HepG2 (cell line): ENCODE measurements around the gene GIPC1. TPM values are rescaled to one million over a fixed set of nuclear protein-coding genes. Genes with fewer than 3 reads are reported as not detected.
A peak's percentile ranks its signal among the peaks of the same experiment; 100 is the strongest.

ENCODE experiments used
- BRD4 ChIP-seq: sonication (generic); formaldehyde crosslinking; IDR thresholded peaks from 2 replicates; pipeline ENCODE4 v1.4.0; 2020; ENCODE audit warnings: missing genetic modification reagents
- CHD4 ChIP-seq: fragments of 200-600 bp; sonication (generic); IDR thresholded peaks from 2 replicates; pipeline ENCODE4 v1.7.0; 2017; ENCODE audit warnings: mild to moderate bottlenecking, low read length, borderline replicate concordance
- ELK4 ChIP-seq: sonication (generic); formaldehyde crosslinking; IDR thresholded peaks from 2 replicates; pipeline ENCODE4 v1.9.0; 2021; ENCODE audit warnings: missing genetic modification reagents, borderline replicate concordance
- FOSL1 ChIP-seq: sonication (generic); formaldehyde crosslinking; IDR thresholded peaks from 2 replicates; pipeline ENCODE4 v1.9.0; 2021; ENCODE audit warnings: missing genetic modification reagents, borderline replicate concordance
- GZF1 ChIP-seq: sonication (generic); formaldehyde crosslinking; IDR thresholded peaks from 2 replicates; pipeline ENCODE4 v1.5.1; 2020; ENCODE audit warnings: mild to moderate bottlenecking, missing genetic modification reagents
- JUND ChIP-seq: sonication (generic); formaldehyde crosslinking; IDR thresholded peaks from 2 replicates; pipeline ENCODE4 v1.8.0; 2022; ENCODE audit warnings: mild to moderate bottlenecking, missing genetic modification reagents
- LBX2 ChIP-seq: sonication (generic); formaldehyde crosslinking; IDR thresholded peaks from 2 replicates; pipeline ENCODE4 v1.5.0; 2020; ENCODE audit warnings: missing genetic modification reagents, mild to moderate bottlenecking, borderline replicate concordance
- NFATC3 ChIP-seq: sonication (generic); formaldehyde crosslinking; IDR thresholded peaks from 2 replicates; pipeline ENCODE4 v1.5.1; 2020; ENCODE audit warnings: mild to moderate bottlenecking, missing genetic modification reagents
- POLR2A ChIP-seq, 2 experiments: IDR thresholded peaks; 2 replicates each; pipeline ENCODE4 v1.6.1; 2011; ENCODE audit warnings: low read depth in 2 of 2, low read length in 2 of 2, mild to moderate bottlenecking in 1 of 2, moderate library complexity in 1 of 2; ENCODE audit not compliant: insufficient read depth in 1 of 2
- RERE ChIP-seq: IDR thresholded peaks from 2 replicates; pipeline ENCODE4 v1.6.1; 2016; ENCODE audit warnings: low read depth, missing genetic modification reagents, missing compliant biosample characterization
- REXO4 ChIP-seq: sonication (generic); formaldehyde crosslinking; IDR thresholded peaks from 2 replicates; pipeline ENCODE4 v1.8.0; 2022; ENCODE audit warnings: missing genetic modification reagents, mild to moderate bottlenecking, borderline replicate concordance
- RFX3 ChIP-seq: IDR thresholded peaks from 2 replicates; pipeline ENCODE4 v1.6.1; 2016; ENCODE audit warnings: missing biosample characterization, missing genetic modification reagents
- TGIF2 ChIP-seq: IDR thresholded peaks from 2 replicates; pipeline ENCODE4 v1.6.1; 2016; ENCODE audit warnings: control low read depth, missing compliant biosample characterization
- ZNF142 ChIP-seq: sonication (generic); formaldehyde crosslinking; IDR thresholded peaks from 2 replicates; pipeline ENCODE4 v1.4.0; 2020; ENCODE audit warnings: missing genetic modification reagents
- polyA plus RNA-seq, 8 experiments: library from polyadenylated mRNA; depleted of rRNA in 3 of 8; stranded (reverse) in 7 of 8; unstranded in 1 of 8; fragments of >200 nt; fragmentation: Illumina TruSeq in 4 of 8; extraction: Trizol in 4 of 8; gene quantifications; 2 replicates each; pipeline versions ENCODE4 v1.2.1 to v1.2.3, GENCODE V29; 2011 to 2016; ENCODE audit warnings: low read depth in 4 of 8, missing spikeins in 1 of 8, mixed read lengths in 1 of 8; ENCODE audit not compliant: insufficient read depth in 1 of 8
- total RNA-seq, 5 experiments: library from RNA; depleted of rRNA; stranded (reverse); fragments of >200 nt; fragmentation: Illumina TruSeq; extraction: Trizol; gene quantifications; 2 replicates each; pipeline ENCODE4 v1.2.3, GENCODE V29; 2016; ENCODE audit warnings: low read depth in 1 of 5
- TF ChIP-seq, protein P1 (sequence below): IDR thresholded peaks from 2 replicates; pipeline ENCODE4 v1.6.1; 2016; ENCODE audit warnings: mild to moderate bottlenecking

The GIPC1 gene
- total and polyA plus RNA-seq, 2 of the 13 experiments (the other 11 are each of a cell fraction or from before 2014, with no cell fraction given) = 27.1 to 48.1 TPM

DNA sequence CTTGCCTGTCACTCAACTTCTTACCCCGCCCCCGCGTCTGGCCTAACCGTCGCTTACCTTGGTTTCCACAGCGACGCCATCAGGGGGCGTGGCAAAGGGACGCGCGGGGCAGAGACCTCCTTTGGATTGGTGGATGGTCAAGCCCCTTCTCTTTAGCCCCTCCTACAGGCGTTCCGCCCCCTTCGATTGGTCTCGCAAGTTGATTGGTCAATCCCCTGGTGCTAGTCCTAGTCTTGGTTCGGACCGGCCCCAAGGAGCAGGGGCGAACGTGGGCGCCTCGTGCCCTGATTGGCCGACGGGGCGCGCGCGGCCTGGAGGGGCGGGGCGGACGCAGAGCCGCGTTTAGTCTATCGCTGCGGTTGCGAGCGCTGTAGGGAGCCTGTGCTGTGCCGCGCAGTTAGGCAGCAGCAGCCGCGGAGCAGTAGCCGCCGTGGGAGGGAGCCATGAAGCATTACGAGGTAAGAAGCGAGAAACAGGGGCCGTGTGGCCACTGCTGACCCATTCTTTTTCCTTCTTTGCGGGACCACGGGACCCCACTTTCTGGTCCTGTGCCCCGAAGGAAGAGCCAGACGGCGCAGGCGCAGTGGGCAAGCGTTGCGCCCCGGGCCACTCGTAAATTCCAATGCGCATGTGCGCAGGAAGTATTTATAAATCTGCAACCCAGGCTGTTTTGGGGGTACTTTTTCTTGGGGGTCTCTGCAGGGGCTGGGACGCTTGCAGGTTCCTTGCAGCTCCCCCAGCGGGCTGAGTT is 33.5 kb upstream of the GIPC1 start, which contains the start of gene TECR (continued):
- TF ChIP-seq LBX2 (CRISPR knock-in tag) = peak; percentile 46; the same call in 1 of the 2 replicates
- no peak for TF ChIP-seq FOSL1 (CRISPR knock-in tag)
- no peak for TF ChIP-seq TGIF2
- TF ChIP-seq JUND (CRISPR knock-in tag) = no peak
- TF ChIP-seq ZNF142 (CRISPR knock-in tag) = no peak
- no peak for TF ChIP-seq BRD4
- peak; percentile 80; the same call in 1 of the 2 replicates for TF ChIP-seq NFATC3 (CRISPR knock-in tag)
- TF ChIP-seq, protein P1, sequence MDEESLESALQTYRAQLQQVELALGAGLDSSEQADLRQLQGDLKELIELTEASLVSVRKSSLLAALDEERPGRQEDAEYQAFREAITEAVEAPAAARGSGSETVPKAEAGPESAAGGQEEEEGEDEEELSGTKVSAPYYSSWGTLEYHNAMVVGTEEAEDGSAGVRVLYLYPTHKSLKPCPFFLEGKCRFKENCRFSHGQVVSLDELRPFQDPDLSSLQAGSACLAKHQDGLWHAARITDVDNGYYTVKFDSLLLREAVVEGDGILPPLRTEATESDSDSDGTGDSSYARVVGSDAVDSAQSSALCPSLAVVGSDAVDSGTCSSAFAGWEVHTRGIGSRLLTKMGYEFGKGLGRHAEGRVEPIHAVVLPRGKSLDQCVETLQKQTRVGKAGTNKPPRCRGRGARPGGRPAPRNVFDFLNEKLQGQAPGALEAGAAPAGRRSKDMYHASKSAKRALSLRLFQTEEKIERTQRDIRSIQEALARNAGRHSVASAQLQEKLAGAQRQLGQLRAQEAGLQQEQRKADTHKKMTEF (CRISPR knock-in tag) = peak; percentile 76
- TF ChIP-seq GZF1 (CRISPR knock-in tag) = 0 out of 2 replicates have a peak, but pooled peaks have one; percentile 35
- TF ChIP-seq POLR2A (IDR thresholded peaks at IDR 0.05; ENCODE audit: insufficient read depth in 1 of 2, low read depth in 2 of 2, low read length in 2 of 2) = peak; percentile 97 to 99
- TF ChIP-seq CHD4 = no peak
- TF ChIP-seq ELK4 (CRISPR knock-in tag) = no peak
- TF ChIP-seq RERE = no peak
- TF ChIP-seq REXO4 (CRISPR knock-in tag) = no peak
- peak; percentile 72 for TF ChIP-seq RFX3 (CRISPR knock-in tag)
